Inflammatory macrophage (primary cell): ENCODE data around the gene APBA2.
"Not testable (repeated sequence)": the region's sequence is repeated elsewhere in the genome, so short reads cannot be mapped to it uniquely, and the experiment has no call there.

ENCODE experiments used
- DNase-seq, 2 donors: peaks; one replicate each; pipeline ENCODE4 v3.0.0-alpha.2; 2020 to 2022

The APBA2 gene

DNA sequence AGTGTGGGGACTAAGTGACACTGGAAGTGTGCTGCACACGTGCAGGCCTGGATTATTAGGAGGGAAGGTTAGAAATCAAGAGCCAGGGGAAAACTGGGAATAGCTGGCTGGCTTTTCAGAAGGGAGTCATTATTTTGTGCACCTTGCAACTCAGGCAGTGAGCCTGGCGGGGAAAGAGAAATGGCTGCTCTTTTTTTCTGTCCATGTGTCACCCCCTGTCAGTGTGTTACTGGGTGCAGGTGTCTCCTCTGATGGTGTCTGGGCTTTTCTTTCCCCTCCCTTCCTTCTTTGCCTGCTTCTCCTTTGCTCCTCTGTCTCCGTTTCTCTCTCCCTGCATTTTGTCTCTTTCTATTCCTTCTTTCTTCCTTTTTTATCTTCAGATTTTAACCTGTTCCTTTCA lies 130.7 kb downstream of the APBA2 start:
- no peak for DNase-seq

DNA sequence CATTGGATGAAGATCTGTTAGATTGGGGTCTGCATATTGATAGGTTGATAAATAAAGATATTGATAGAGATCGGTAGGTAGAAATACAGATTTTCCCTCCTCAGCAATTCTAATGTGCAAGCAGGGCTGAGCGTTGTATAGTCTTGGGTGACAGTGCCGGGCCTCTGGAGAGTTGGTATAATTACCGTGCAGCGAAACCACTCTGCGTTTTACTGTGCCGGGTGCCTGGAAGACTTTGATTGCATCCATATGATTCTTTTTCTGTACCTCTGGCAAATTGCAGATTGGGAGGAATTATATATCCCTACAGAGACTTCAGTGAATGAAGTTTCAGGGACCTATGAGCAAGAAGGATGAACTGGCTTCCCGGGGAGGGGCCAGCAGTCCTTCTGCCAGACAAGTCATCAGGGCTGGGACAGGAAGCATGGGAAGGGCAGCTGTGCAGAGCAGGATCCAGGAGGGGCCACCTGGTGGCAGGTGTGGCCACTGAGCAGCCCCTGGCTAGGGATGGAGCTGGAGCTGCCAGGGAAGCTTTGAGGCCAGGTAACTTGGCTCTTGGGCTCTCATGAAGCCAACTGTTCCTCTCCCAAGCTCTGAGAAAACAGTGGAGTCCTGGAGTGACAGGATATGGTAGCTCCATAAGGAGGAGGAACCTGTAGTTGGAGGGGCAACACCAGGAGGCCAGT lies 132.5 kb downstream of the APBA2 start:
- no peak for DNase-seq

DNA sequence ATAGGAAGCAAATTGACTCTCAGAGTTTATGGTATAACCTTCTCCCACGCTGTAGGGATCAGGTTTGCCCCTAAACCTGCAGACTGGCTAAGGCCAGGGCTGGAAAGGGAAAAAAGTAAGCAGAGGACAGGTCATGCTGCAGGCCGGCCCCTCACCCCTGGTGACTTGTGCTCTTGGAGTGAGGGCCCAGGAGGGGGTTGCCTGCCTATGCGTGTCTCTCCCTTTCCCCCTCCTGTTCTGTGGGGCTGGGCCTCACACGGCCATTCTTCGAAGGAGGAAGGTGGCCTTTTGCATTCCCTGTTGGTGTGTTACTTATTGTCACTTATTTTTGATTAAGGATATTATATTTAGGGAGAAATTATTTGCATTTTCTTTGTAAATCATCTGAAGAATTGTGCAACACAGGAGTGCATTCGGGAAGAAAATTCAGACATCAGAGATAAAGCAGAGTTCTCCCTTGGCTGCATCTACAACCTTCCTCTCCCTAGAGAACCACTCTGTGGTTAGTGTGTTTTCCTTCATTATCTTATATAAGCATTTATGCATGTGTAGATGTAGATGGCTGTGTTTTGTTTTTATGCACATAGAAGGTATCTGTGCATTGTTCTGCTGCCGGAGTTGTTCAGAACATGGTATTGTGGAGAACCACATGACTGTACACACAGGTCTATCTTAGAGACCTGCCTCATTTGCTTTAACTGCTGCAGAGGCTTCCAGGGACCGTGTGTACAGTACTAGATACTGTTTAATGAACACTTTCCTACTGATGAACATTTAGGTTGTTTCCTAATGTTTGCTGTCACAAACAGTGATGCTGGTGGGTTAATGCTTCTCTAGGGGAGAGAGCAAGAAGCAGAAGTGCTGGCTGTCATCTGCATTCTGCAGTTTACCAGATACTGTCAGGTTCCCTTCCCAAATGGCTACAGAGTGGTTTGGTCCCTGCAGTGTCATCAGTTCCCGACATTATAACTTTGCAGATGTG lies 133.5 kb downstream of the APBA2 start:
- DNase-seq, result no peak

DNA sequence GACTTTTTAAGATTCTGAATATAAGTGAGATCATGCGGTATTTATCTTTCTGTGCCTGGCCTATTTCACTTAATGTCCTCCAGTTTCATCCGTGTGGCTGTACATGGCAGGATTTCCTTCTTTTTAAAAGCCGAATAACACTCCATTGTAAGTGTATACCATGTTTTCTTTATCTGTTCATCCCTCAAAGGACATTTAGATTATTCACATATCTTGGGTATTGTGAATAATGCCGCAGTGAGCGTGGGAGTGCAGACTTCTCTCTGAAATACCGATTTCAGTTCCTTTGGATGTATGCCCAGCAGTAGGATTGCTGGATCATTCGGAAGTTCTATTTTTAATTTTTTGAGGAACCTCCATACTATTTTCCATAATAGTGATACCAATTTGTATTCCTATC lies 136.1 kb downstream of the APBA2 start:
- DNase-seq, result no peak

DNA sequence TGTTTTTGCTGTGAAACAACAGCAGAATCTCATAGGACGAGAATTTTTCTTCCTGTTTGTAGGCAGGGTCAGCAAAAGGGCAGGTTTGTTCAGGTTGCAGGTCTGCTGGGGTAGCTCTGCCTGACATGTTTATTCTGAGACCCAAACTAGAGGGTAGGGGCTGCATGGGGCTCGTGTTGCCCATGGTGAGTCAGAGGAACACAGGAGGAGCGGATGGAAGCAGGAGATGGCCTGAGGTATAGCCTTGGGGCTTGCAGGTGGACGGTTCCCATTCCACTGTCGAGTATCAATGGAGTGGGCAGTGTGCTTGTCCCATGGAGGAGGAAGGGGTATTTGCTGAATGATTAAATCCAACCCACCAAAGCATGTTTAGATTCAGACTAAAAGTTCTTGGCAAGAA lies 138.9 kb downstream of the APBA2 start:
- DNase-seq, result no peak

DNA sequence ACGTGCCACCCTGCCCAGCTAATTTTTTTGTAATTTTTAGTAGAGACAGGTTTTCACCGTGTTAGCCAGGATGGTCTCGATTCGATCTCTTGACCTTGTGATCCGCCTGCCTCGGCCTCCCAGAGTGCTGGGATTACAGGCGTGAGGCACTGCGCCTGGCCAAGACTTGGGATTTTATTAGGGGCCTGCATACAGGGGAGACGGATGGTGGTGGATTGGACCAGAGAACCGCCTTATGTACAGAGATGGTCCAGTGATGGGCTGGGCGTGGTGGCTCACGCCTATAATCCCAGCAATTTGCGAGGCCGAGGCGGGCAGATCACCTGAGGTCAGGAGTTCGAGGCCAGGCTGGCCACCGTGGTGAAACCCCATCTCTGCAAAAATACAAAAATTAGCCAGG lies 139.6 kb downstream of the APBA2 start:
- DNase-seq, result not testable (repeated sequence)

DNA sequence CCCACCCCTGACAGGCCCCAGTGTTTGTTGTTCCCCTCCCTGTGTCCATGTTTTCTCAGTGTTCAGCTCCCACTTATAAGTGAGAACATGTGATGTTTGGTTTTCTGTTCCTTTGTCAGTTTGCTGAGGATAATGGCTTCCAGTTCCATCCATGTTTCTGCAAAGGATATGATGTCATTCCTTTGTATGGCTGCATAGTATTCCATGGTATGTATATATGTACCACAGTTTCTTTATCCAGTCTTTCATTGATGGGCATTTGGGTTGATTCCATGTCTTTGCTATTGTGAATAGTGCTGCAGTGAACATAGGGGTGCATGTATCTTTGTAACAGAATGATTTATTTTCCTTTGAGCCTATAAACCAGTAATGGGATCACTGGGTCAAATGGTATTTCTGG lies 142.4 kb downstream of the APBA2 start:
- not testable (repeated sequence) for DNase-seq

DNA sequence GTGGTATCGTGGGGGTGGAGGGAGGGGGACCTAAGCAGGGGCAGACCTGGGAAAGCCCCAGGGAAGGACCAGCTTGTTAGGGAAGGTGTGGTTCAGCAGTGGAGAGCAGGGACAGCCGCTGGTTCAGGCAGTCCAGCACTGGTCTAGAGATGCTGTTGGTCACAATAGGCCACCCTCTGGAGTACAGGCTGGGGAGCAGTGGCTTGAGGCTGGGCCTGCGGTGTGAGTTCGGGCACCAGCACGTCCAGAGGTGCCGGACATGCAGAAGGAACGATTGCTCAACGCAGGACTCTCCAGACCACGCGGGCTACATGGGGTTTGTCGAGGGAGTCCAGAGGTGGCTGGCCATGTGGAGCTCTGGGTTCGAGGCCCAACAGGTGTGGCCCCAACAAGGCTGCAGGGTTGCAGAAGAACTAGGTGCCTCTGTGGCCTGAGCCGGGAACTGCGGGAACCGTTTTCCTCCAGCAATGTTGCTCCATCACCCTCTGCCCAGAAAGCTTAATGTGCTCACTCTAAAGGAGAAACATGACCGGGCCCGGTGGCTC lies 143.9 kb downstream of the APBA2 start:
- DNase-seq, result no peak

DNA sequence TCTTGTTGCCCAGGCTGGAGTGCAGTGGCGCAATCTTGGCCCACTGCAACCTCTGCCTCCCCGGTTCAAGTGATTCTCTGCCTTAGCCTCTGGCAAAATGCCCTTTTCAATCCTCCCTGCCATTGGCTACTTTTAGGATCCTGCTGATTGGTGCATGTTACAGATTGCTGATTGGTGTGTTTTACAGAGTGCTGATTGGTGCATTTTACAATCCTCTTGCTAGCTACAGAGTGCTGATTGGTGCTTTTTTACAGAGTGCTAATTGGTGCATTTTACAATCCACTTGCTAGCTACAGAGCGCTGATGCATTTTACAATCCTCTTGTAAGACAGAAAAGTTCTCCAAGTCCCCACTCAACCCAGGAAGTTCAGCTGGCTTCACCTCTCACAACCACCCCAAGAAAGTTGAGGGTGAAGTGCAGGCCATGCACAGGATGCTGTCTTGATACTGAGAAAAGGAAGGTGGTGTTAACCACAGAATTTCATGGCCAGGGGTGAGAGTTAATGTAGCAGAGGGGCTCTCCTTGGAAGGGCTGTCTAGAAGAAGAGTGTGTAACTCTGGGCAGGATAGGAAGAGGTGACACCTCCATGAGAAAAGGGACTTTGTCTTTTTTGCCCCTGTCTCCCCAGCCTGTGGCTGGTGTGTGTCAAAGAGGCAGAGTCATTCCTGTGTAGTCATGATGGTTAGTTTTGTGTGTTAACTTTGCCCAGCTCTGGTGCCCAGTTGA lies 145.9 kb downstream of the APBA2 start:
- no peak for DNase-seq

DNA sequence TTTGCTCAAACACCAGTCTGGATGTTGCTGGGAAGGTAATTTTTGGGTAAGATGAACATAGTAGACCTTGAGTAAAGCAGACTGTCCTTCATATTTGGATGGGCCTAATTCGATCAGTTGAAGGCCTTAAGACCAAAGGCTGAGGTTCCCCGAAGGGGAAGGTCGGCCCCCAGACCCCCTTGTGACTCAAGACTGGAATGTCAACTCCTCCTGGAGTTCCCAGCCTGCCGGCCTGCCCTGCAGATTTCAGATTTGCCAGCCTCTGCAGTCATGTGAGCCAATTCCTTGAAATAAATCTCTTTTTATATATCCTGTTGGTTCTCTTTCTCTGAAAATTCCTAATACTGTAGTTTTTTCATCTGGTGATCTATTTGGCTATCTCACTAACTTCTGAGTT lies 146.5 kb downstream of the APBA2 start:
- DNase-seq, result no peak

DNA sequence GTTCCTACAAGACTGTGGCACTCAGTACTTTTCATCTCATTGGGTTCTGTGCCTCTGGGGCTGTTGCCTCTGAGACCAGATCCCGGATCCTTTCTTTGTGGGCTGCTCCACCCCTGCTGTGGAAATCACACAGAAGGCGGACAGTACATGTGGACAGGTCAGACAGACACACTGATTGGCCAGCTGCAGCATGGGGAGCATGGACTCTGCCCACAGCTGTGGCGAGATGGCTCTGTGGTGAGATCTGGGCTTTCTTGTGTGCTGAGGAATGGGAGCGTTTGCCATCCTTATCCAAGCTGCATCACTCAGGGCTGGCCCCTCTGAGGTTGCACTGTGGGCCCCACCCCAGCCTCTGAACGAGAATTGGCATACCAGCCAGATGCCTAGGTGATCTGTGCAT lies 147.0 kb downstream of the APBA2 start:
- no peak for DNase-seq

DNA sequence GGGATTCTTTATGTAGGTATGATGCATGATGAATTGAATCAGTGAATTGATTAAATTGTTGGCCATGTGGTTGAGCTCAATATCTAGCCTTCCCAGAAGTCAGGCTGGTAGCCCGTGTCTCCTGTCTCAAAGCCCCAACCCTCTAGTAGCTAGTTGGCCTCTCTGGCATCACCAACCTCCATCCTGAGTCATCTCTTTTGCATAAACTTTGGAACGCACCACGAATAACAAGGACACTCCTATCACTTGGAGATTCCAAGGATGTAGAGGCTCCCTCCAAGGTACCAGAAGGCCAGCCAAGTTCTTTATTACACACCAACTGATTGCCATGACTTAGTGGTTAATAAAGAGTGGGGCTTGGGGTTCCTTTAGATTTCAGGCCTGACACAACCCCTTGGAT lies 148.4 kb downstream of the APBA2 start:
- DNase-seq, result no peak

DNA sequence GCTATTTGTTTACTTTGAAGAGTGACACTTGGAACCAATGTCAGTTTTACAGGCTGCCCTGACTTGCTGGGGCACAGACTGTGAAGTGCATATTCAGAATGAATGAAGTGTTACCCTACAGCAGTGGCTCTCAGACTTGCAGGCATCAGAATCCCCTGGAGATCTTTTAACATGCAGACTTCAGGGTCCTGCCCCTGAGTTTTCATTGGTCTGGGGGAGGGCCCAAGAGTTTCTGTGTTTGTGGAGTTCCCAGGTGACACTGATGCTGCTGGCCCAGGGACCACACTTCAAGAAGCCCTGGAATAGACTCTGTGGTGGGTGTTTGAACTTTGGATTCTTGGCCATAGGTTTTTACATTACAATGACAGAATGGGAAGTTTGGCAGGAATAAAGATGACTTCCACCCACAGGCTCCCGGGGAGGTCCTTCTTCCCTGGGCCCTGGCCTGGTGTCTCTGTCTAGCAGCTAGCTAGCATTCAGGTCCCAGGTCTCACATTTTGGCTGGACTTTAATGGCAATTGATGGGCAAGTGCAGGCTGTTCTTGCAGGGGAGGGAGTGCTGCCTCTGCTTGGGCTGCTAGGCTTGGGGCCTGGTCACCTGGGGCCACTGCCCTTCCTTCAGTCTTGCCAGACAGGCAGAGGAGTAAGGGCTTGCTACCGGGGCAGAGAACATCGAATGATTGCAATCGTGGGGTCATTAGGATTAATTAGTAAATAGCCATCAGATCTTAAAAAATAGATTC lies 149.0 kb downstream of the APBA2 start:
- DNase-seq, result no peak

DNA sequence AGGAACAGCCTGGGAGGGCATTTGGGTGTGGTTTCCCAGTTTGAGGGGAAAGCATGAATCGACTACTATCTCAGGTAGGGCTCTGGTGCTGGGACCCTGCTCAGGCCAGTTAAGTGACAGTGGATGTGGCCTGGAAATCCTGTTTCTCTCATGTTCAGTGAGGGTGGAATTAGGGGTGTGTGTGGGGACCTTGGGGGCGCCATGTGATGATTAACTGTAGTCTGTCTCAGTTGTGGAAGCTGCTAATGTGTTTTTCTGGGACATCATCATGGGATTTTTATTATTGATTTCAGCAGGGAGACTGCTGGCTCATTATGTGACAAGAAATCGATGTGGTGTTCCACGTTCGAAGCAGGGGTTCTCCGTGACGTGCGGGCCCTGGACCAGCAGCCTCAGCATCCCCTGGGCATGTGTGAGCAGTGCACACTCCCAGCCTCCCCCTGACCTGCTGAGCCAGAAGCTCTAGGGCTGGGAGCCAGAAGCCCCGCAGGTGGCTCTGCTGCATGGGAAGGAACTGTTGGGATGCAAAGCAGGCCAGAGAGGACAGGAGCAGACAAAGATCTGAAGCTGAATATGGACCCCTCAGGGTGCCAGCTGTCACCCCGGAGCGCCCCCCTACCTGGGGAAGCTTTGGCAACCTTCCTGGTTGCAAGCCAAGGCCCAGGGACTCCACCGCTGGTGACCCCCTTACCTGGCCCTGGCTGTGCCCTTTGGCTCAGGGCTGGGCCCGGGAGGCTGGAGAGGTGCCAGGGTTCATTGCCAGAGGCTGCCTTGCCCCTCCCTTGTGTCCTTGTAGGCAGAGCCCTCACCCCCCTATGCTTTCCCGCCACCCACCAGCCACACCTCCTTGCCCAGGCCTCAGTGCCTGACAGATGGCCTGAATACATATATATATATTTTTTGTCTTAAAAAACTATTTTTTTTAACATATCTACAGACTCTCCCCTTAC lies 149.8 kb downstream of the APBA2 start:
- DNase-seq, result no peak

DNA sequence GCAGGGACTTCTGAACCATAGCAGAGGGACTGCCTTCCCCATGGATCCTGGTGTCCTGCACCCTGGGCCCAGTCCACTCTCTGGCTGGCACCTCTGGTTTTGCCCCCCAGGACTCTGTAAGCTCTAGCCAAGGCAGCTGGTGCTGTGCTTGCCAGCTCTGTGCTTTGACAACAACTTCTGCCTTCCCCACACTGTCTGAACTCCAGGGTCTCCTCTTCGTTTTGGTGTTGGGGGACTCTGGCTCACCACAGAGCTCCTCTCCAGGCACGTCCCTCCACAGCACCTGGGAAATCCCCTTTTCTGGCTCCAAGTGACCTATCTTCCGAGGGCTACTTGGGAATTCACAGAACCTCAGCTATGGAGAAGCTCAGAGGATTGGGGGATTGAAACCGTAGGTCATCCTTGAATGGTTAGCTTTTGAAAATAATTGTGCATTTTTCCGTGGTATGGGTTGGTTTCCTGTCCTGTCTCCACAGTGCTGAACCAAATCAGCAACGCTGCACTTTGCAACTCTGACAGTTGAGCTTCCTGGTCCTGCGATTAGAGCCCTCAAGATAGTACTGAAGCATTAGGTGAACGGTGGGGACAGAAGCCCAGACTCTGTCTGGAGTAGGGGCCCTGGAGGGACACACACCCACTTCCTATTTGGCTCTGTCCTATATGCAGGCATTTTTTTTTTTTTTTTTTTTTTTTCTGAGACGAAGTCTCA lies 152.4 kb downstream of the APBA2 start:
- DNase-seq, result no peak

DNA sequence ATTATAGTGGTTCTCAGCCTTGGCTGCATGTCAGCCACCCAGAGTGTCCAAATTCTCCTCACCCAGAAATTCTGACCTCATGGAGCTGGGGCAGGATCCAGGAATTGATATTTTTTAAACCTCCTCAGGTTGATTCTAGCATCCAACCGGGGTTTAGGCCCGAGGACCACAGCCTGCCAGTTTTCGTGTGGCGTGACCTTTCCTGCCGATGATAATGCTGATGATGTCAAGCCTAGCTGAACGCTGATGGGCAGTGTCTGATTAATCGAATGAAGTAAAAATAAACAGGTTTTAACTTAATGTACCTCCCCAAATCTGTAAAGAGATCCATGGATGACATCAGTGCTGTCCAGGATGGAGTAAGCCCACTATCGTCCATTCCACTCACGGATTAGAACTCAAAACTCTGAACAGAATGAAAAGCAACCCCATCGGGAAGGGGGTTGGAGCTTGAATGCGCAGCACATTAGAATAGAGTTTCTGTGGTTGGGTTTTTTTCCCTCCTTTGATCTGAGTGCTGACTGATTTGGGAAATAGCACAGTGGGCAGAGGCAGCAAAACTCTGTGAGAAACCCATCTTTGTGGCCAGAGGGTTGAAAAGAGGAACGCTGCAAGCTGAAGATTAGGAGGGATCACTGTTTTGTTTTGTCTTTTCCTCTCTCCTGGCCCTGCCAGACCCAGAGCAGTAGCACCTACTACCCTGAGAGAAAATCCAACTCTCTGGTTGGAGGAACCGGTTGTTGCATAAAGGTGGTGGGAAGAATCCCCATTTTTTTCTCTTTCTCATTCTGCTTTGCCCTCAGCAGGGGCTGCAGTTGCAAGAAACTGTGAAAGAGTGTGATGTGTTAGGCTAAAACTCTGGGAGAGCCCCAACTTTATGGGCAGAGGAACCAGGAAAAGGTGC lies 153.9 kb downstream of the APBA2 start:
- DNase-seq, result no peak

DNA sequence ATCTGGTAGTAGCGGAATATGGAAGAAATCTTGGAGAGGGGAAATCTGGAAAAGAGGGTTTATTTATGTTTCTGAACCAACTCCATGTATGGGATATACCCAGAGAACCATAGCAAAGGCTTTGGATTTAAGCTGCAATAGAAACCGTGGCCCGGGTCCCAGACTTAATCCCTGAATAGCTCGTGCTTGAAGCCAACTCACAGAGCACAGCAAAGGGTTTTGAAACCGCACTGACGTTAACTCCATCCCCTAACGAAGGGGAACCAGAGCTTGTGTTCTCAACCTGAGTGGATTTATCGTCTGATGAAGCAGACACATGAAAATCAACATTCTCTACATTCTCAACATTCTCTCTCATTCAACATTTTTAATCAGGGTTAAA lies 154.6 kb downstream of the APBA2 start:
- no peak for DNase-seq

DNA sequence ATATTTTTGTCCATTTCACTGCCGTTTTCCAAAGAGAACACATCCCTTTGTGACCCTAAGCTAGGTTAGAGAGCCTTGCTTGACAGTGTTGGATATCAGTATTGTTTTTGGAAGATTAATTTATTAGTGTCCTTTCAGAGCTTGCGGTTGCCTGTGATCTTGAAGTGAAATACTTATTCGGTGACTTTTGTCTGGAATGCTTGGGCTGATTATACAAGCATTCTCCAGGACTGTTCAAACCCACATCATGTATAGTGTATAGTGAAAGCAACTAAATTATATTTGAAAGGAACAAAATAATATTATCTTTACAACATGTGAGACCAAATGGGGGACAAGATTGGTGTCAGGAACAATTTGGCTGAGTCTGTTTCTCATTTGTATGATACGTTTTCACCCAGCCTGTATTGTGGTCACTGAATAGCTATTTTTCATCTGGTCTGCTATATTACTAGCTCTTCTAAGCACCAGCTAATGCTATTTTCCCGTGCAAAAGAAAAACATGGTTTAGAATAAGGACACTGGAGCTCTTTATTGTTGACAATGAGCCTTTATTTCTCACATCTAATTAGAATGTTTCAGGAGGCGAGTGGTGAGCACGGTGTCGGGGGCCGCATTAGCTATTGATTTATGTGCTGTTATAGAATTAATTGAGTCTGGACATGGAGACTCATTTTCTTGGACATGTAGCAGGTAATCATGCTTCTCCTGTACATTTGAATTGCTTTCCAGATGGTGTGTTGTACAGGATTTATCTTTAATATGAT lies 158.1 kb downstream of the APBA2 start:
- DNase-seq, result no peak

DNA sequence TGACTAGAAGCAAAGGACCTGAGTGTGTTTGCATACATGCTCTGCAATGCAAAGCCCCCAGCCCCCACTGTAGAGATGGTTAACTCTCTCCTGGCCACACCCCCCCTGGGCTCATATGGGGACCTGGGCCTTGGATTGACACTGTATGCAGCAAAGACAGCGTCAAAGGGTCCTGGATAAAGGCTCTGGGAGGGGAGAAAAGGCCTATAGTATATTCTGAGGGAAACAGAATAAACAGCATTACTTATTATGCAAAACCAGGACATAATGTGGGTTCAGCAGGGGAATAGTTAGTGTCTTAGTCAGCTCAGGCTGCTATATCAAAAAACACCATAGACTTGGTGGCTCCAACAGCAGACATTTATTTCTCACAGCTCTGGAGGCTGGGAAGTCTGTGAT lies 158.7 kb downstream of the APBA2 start:
- DNase-seq, result no peak
